PC-3 (cell line): ENCODE measurements around the gene SMARCA4. TPM values are rescaled to one million over a fixed set of nuclear protein-coding genes. Genes with fewer than 3 reads are reported as not detected.

Source experiments
- ATAC-seq: fragments of 200-7000 bp; cut with Tn5 transposase; 2 replicates; pipeline ENCODE4 v1.9.1; 2020; ENCODE audit warnings: mild to moderate bottlenecking, moderate library complexity
- BruUV-seq: library from RNA; stranded (reverse); fragments of 400-500 nt; replicated peaks from 2 replicates; lab custom pipeline; 2021; lab: Mats Ljungman, UMichigan
- CTCF ChIA-PET: fragments of 300-600 bp; sonication (Branson Sonifier 250); formaldehyde crosslinking; loops from one replicate; lab custom pipeline; 2022; ENCODE audit warnings: antibody characterized with exemption; lab: Charles Lee
- POLR2A ChIA-PET: fragments of 300-600 bp; sonication (Branson Sonifier 250); formaldehyde crosslinking; loops from one replicate; lab custom pipeline; 2022; ENCODE audit warnings: antibody characterized with exemption; ENCODE audit not compliant: unreplicated experiment; lab: Charles Lee
- DNase-seq: peaks from one replicate; pipeline ENCODE4 v3.0.0-alpha.2; 2015
- H2AFZ ChIP-seq: fragments of 300-600 bp; sonication (generic); 2 replicates; pipeline ENCODE4 v1.6.0; 2016; ENCODE audit warnings: antibody characterized with exemption, low read length
- H3F3A ChIP-seq: fragments of 300-600 bp; sonication (generic); one replicate; pipeline ENCODE4 v1.6.0; 2017; ENCODE audit warnings: antibody characterized with exemption, low read length, control low read depth, mild to moderate bottlenecking; ENCODE audit not compliant: unreplicated experiment
- H3K27ac ChIP-seq: fragments of 300-600 bp; sonication (generic); 2 replicates; pipeline ENCODE4 v1.5.1; 2016; ENCODE audit warnings: mild to moderate bottlenecking, low read length
- H3K27me3 ChIP-seq: fragments of 300-600 bp; sonication (generic); 2 replicates; pipeline ENCODE4 v1.6.1; 2016; ENCODE audit warnings: low read length, mixed read lengths
- H3K36me3 ChIP-seq: fragments of 300-600 bp; sonication (generic); 2 replicates; pipeline ENCODE4 v1.6.1; 2016; ENCODE audit warnings: low read depth, mixed run types, low read length, mixed read lengths
- H3K4me1 ChIP-seq: fragments of 300-600 bp; sonication (generic); 2 replicates; pipeline ENCODE4 v1.5.1; 2016; ENCODE audit warnings: low read length; ENCODE audit not compliant: insufficient read depth
- H3K4me2 ChIP-seq: fragments of 300-600 bp; sonication (generic); 2 replicates; pipeline ENCODE4 v1.6.0; 2016; ENCODE audit warnings: low read length
- H3K4me3 ChIP-seq: fragments of 300-600 bp; sonication (generic); 2 replicates; pipeline ENCODE4 v1.5.1; 2016; ENCODE audit warnings: mild to moderate bottlenecking, low read length, mixed read lengths
- H3K79me2 ChIP-seq: fragments of 300-600 bp; sonication (generic); 2 replicates; pipeline ENCODE4 v1.6.1; 2017; ENCODE audit warnings: low read length, mixed read lengths
- H3K9ac ChIP-seq: fragments of 300-600 bp; sonication (generic); 2 replicates; pipeline ENCODE4 v1.6.0; 2016; ENCODE audit warnings: mild to moderate bottlenecking, low read length
- H3K9me2 ChIP-seq: fragments of 300-600 bp; sonication (generic); replicated peaks from 2 replicates; pipeline ENCODE4 v1.6.1; 2016; ENCODE audit warnings: mixed run types, low read length, mixed read lengths
- H3K9me3 ChIP-seq: fragments of 300-600 bp; sonication (generic); 2 replicates; pipeline ENCODE4 v1.6.1; 2016; ENCODE audit warnings: low read length, mixed read lengths
- H4K20me1 ChIP-seq: fragments of 300-600 bp; sonication (generic); 2 replicates; pipeline ENCODE4 v1.6.1; 2016; ENCODE audit warnings: low read length, mixed read lengths
- CTCF ChIP-seq: fragments of 300-600 bp; sonication (generic); conservative IDR thresholded peaks from 2 replicates; pipeline ENCODE4 v1.5.1; 2017; ENCODE audit warnings: antibody characterized with exemption, low read depth, mild to moderate bottlenecking, low read length
- EZH2 ChIP-seq: fragments of 300-600 bp; sonication (generic); IDR thresholded peaks from one replicate; pipeline ENCODE4 v1.6.1; 2017; ENCODE audit warnings: antibody characterized with exemption, mild to moderate bottlenecking, low read length; ENCODE audit not compliant: unreplicated experiment
- EZH2phosphoT487 ChIP-seq: fragments of 300-600 bp; sonication (generic); IDR thresholded peaks from 2 replicates; pipeline ENCODE4 v1.6.1; 2018; ENCODE audit warnings: mild to moderate bottlenecking, antibody characterized with exemption, low read length, borderline replicate concordance
- intact Hi-C: fragments of 100-400 bp; cut with micrococcal nuclease; formaldehyde crosslinking; loops from 2 replicates; pipeline ENCODE4 v1.9.0; 2023
- total RNA-seq: library from RNA; depleted of rRNA; stranded (reverse); fragments of >200 nt; gene quantifications from 2 replicates; pipeline ENCODE4 v1.2.3, GENCODE V29; 2014

SMARCA4 gene
- total RNA-seq, 1 experiment from 2014 or later: 197 TPM

DNA sequence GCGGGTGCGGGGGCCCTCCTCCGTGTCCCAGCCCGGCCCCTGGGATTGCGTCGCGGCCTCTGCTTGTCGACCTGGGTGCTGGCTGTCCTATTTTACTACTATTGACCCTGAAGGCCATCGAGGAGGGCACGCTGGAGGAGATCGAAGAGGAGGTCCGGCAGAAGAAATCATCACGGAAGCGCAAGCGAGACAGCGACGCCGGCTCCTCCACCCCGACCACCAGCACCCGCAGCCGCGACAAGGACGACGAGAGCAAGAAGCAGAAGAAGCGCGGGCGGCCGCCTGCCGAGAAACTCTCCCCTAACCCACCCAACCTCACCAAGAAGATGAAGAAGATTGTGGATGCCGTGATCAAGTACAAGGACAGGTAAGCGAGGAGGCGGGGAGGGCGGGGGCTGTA, 80.4 kb downstream of the SMARCA4 start:
- CTCF ChIA-PET: no interaction called here
- no peaks in the 10 kb centered on the region for H3K27me3 ChIP-seq
- intact Hi-C loops: no loop called here
- POLR2A ChIA-PET: no interaction called here
- H3K4me3 ChIP-seq: no peak overlapping the region
- TF ChIP-seq CTCF: no peak
- TF ChIP-seq EZH2phosphoT487: no peak
- TF ChIP-seq EZH2: no peak
- no peaks in the 10 kb centered on the region for H3F3A ChIP-seq
- BruUV-seq: no TSS peak
- no peak for DNase-seq
- H3K4me1 ChIP-seq: peaks cover 2% of the 10 kb centered on the region; the same call in 1 of the 2 replicates
- H3K4me2 ChIP-seq: no peak overlapping the region
- H3K9me3 ChIP-seq: no peaks in the 10 kb centered on the region
- no peaks in the 10 kb centered on the region for H4K20me1 ChIP-seq
- H2AFZ ChIP-seq: no peak overlapping the region
- H3K9ac ChIP-seq: no peak overlapping the region
- peaks cover 54% of the 10 kb centered on the region for H3K36me3 ChIP-seq
- ATAC-seq: no peak
- H3K9me2 ChIP-seq: no peaks in the 10 kb centered on the region
- H3K79me2 ChIP-seq: peaks cover 13% of the 10 kb centered on the region; the same call in 1 of the 2 replicates
- H3K27ac ChIP-seq: no peak overlapping the region

DNA sequence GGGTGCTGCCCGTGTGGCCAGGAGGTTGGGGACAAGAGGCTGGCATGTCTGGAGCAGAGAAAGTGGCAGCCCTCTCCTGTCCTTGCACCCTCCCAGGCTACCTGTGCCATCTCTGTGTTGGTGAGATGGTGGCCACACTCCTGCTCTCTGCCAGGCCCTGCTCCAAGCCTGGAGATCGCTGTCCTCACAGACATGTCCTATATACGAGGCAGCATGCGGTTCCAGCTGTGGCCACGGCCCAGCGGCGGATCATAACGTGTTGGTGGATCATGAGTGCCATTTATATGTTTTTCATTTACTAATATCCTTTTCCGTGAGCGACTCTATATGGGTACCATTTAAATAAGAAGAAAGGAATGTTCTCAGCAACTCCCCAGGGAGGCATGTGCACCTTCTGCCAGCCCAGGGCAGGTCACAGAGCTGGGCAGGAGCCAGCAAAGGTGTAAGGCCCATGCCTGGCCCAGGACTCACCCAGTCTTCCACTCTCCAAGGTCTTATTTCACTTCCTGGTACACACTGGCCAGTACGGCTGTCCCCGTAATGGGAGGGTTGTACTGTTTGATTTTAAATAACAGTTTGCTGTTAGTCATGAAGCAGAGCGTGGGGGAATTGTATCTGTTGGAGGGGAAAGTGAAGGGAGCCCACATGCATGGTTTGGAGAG, 81.3 kb downstream of the SMARCA4 start:
- ATAC-seq: peak; percentile 94

More for the DNA sequence above, 81.3 kb downstream of the SMARCA4 start:
- no TSS peak for BruUV-seq
- no peaks in the 10 kb centered on the region for H3K4me1 ChIP-seq
- no peak for TF ChIP-seq EZH2
- TF ChIP-seq CTCF: no peak
- TF ChIP-seq EZH2phosphoT487: no peak
- H3K9me2 ChIP-seq: no peaks in the 10 kb centered on the region
- H2AFZ ChIP-seq: no peak overlapping the region
- CTCF ChIA-PET: no interaction called here
- H3K4me2 ChIP-seq: no peak overlapping the region
- no peaks in the 10 kb centered on the region for H4K20me1 ChIP-seq
- H3K79me2 ChIP-seq: peaks cover 7% of the 10 kb centered on the region; the same call in 1 of the 2 replicates
- no peaks in the 10 kb centered on the region for H3F3A ChIP-seq
- no peak overlapping the region for H3K4me3 ChIP-seq
- H3K27me3 ChIP-seq: no peaks in the 10 kb centered on the region
- peak; percentile 63 for DNase-seq
- no peaks in the 10 kb centered on the region for H3K9me3 ChIP-seq
- H3K27ac ChIP-seq: no peak overlapping the region
- intact Hi-C loops: no loop called here
- POLR2A ChIA-PET: no interaction called here
- H3K36me3 ChIP-seq: peaks cover 45% of the 10 kb centered on the region
- no peak overlapping the region for H3K9ac ChIP-seq
